AG09319 (cell line): ENCODE data around the gene ZFPM1.
A peak's percentile ranks its signal among the peaks of the same experiment; 100 is the strongest.

Source experiments
- DNase-seq: peaks from one replicate; pipeline ENCODE4 v3.0.0-alpha.2; 2010; ENCODE audit warnings: low read depth; ENCODE audit errors: extremely low read depth
- CTCF ChIP-seq: IDR thresholded peaks from 2 replicates; pipeline ENCODE4 v1.5.1; 2011; ENCODE audit warnings: low read depth, mild to moderate bottlenecking, inconsistent platforms, low read length, moderate library complexity

Gene ZFPM1

GRCh38 chr16:88424587-88425235, 28.4 kb upstream of the ZFPM1 start:
- no peak for DNase-seq
- TF ChIP-seq CTCF, result no peak

DNA sequence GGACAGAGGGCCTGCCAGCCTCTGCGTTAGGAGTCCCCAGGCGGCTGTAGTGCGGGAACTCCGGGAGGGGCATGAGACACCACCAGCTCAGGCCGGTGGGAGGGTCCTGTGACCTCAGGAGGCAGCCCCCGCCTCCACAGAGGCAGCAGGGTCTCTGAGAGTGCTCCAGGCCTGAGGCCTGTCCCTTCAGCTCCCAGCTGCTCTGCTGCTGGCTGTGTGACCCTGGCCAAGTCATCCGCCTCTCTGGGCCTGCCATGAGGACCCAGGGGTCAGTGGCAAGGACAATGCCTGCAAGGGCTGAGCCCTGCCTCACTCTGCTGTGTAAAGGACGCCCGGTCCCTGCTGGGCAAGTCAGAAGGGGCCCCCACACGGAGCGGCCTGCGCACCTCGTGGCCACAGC, 27.1 kb upstream of the ZFPM1 start:
- no peak for TF ChIP-seq CTCF
- DNase-seq, result no peak

- no peak for DNase-seq
- TF ChIP-seq CTCF, result no peak
Measured at GRCh38 chr16:88427376-88427775, 25.7 kb upstream of the ZFPM1 start.

DNA sequence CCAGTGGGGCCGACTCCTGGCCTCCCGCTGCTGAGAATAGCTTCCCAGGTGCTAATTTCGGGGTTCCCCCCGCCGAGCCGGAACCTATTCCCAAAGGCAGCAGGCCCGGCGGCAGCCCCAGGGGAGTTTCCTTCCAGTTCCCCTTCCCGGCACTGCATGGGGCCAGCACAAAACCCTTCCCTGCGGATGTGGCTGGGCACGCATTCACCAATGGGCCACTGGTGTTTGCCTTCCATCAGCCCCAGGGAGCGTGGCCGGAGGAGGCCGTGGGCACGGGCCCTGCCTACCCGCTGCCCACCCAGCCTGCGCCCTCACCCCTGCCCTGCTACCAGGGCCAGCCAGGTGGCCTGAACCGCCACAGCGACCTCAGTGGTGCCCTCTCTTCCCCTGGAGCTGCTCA, 24.9 kb upstream of the ZFPM1 start:
- no peak for TF ChIP-seq CTCF

GRCh38 chr16:88428616-88429386, 24.3 kb upstream of the ZFPM1 start:
- DNase-seq, result no peak
- TF ChIP-seq CTCF, result peak; percentile 1

More for the DNA sequence above, 24.9 kb upstream of the ZFPM1 start:
- DNase-seq, result no peak

DNA sequence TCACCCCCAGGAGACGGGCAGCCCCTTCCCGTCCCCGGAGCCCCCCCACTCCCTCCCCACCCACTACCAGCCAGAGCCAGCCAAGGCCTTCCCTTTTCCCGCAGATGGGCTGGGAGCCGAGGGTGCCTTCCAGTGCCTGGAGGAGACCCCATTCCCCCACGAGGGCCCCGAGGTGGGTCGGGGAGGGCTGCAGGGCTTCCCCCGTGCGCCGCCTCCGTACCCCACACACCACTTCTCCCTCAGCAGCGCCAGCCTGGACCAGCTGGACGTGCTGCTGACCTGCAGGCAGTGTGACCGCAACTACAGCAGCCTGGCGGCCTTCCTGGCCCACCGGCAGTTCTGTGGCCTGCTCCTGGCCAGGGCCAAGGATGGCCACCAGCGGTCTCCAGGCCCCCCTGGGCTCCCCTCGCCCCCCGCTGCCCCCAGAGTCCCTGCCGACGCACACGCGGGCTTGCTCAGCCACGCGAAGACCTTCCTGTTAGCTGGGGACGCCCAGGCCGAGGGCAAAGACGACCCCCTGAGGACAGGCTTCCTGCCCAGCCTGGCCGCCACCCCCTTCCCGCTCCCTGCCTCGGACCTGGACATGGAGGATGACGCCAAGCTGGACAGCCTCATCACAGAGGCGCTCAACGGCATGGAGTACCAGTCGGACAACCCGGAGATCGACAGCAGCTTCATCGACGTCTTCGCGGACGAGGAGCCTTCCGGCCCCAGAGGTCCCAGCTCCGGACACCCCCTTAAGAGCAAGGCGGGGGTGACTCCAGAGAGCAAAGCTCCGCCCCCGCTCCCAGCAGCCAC, 23.5 kb upstream of the ZFPM1 start:
- TF ChIP-seq CTCF, result no peak

GRCh38 chr16:88430185-88430523, 22.9 kb upstream of the ZFPM1 start:
- DNase-seq, result no peak
- TF ChIP-seq CTCF, result no peak

More for the DNA sequence above, 23.5 kb upstream of the ZFPM1 start:
- no peak for DNase-seq
